Lung (tissue), 12 donors: ENCODE results near the gene R3HCC1L. TPM values are rescaled to one million over a fixed set of nuclear protein-coding genes. Genes with fewer than 3 reads are reported as not detected.
A peak's percentile ranks its signal among the peaks of the same experiment; 100 is the strongest.

ENCODE experiments used
- ATAC-seq: fragments of 200-7000 bp; cut with Tn5 transposase; one replicate; pipeline ENCODE4 v1.9.1; 2020; ENCODE audit warnings: moderate number of reproducible peaks; ENCODE audit not compliant: insufficient read depth, low FRiP score
- DNase-seq, 3 donors: peaks; one replicate each; pipeline ENCODE4 v3.0.0-alpha.2; 2013 to 2017
- H3K27ac ChIP-seq, 2 donors: one replicate each; pipeline ENCODE4 v1.5.1; 2013; ENCODE audit warnings: mild to moderate bottlenecking in 2 of 2, moderate library complexity in 2 of 2, control low read depth in 1 of 2, inconsistent platforms in 1 of 2, low read depth in 1 of 2, low read length in 1 of 2
- H3K27me3 ChIP-seq, 3 donors: one replicate each; pipeline ENCODE4 v1.5.1; 2013; ENCODE audit warnings: low read length in 2 of 3; ENCODE audit not compliant: control insufficient read depth in 3 of 3, insufficient read depth in 3 of 3
- H3K36me3 ChIP-seq, 4 donors: one replicate each; pipeline ENCODE4 v1.5.1; 2013; ENCODE audit warnings: low read length in 4 of 4, mild to moderate bottlenecking in 1 of 4, moderate library complexity in 1 of 4; ENCODE audit not compliant: control insufficient read depth in 4 of 4, insufficient read depth in 4 of 4
- H3K4me1 ChIP-seq, 5 donors: one replicate each; pipeline ENCODE4 v1.5.1; 2013; ENCODE audit warnings: low read length in 5 of 5, mild to moderate bottlenecking in 2 of 5, moderate library complexity in 1 of 5; ENCODE audit not compliant: control insufficient read depth in 5 of 5, insufficient read depth in 5 of 5
- H3K4me3 ChIP-seq: one replicate; pipeline ENCODE4 v1.5.1; 2013; ENCODE audit warnings: mild to moderate bottlenecking, control low read depth, moderate library complexity
- H3K9ac ChIP-seq, 2 donors: one replicate each; pipeline ENCODE4 v1.5.1; 2013; ENCODE audit warnings: low read length in 2 of 2, control low read depth in 1 of 2; ENCODE audit not compliant: insufficient read depth in 1 of 2
- H3K9me3 ChIP-seq, 4 donors: one replicate each; pipeline ENCODE4 v1.5.1; 2013; ENCODE audit warnings: low read length in 3 of 4, mild to moderate bottlenecking in 1 of 4, moderate library complexity in 1 of 4; ENCODE audit not compliant: control insufficient read depth in 4 of 4, insufficient read depth in 3 of 4
- WGBS, 2 donors: extraction: QIAGEN DNeasy Blood & Tissue Kit; methylation state at CpG; one replicate each; pipeline ENCODE4 v1.1.7; 2013; 5-methylcytosine and 5-hydroxymethylcytosine counted together
- polyA plus RNA-seq, 2 donors: library from polyadenylated mRNA; stranded (reverse); fragments of 200-250 nt; gene quantifications; one replicate each; pipeline ENCODE4 v1.2.1, GENCODE V29; 2013
- total RNA-seq, 2 donors: library from RNA; depleted of rRNA in 1 of 2; stranded (reverse); fragments of >200 nt in 1 of 2; gene quantifications; one replicate each; pipeline ENCODE4 v1.2.1, GENCODE V29; 2014 to 2021
- TF ChIP-seq, protein P1 (sequence below): IDR thresholded peaks from 2 replicates; pipeline ENCODE4 v1.5.1; 2012; ENCODE audit warnings: mild to moderate bottlenecking; ENCODE audit errors: control extremely low read depth, extremely low read depth
- donor health status: control.
- donor health status: control.
- donor health status: Bipolar disorder and iron deficiency.
- donor health status: healthy.
- donor health status: DM: yes; HTN: yes; CAD: no.

The R3HCC1L gene
- total and polyA plus RNA-seq, 4 donors = 5.0 to 39.4 (median 11.3) TPM

GRCh38 chr10:98269435-98269912, 135.0 kb downstream of the R3HCC1L start:
- Histone ChIP-seq H3K4me1 (peaks cover 3 to 22% (median 5%) of the 10 kb centered on the region in 5 donors), H3K27ac (peak overlapping the region; percentile 66 to 74), H3K27me3 (no peaks in the 10 kb centered on the region), H3K9me3 (no peaks in the 10 kb centered on the region), H3K4me3 (no peak overlapping the region), H3K9ac (no peak overlapping the region), H3K36me3 (no peaks in the 10 kb centered on the region)
- TF ChIP-seq, protein P1, sequence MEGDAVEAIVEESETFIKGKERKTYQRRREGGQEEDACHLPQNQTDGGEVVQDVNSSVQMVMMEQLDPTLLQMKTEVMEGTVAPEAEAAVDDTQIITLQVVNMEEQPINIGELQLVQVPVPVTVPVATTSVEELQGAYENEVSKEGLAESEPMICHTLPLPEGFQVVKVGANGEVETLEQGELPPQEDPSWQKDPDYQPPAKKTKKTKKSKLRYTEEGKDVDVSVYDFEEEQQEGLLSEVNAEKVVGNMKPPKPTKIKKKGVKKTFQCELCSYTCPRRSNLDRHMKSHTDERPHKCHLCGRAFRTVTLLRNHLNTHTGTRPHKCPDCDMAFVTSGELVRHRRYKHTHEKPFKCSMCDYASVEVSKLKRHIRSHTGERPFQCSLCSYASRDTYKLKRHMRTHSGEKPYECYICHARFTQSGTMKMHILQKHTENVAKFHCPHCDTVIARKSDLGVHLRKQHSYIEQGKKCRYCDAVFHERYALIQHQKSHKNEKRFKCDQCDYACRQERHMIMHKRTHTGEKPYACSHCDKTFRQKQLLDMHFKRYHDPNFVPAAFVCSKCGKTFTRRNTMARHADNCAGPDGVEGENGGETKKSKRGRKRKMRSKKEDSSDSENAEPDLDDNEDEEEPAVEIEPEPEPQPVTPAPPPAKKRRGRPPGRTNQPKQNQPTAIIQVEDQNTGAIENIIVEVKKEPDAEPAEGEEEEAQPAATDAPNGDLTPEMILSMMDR = no peak
- 22 to 50% methylated on average over 8 of the region's 8 CpGs for WGBS, 2 donors
- DNase-seq = peak; percentile 60 to 66 (median 61)
- peak; percentile 54 for ATAC-seq

- ATAC-seq = no peak
- H3K4me1 ChIP-seq = peaks cover 3 to 22% (median 5%) of the 10 kb centered on the region in 5 donors
Measured at GRCh38 chr10:98270073-98270740, 135.8 kb downstream of the R3HCC1L start.

DNA sequence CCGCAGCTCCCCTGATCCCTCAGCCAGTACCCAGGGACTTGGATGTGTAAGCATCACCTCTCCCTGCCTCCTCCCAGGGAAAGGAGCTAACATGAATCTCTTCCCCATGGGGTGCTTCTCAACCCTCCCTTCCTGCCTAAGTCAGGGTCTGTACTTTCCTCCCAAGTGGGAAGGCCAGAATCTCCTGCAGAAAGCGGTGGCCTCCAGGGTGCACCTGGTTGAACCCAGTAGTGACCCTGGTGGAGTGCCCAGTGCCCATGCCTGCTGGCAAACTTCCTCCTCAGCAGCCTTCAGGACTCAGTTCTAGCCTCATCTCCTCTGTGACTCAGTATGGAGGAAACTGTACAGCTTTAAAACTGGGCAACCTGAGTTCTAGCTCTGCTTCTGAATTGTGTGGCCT, 136.3 kb downstream of the R3HCC1L start:
- Histone ChIP-seq H3K27ac (no peak overlapping the region), H3K36me3 (no peaks in the 10 kb centered on the region), H3K9me3 (no peaks in the 10 kb centered on the region), H3K9ac (no peak overlapping the region), H3K4me1 (peaks cover 3 to 22% (median 4%) of the 10 kb centered on the region in 5 donors), H3K27me3 (no peaks in the 10 kb centered on the region), H3K4me3 (no peak overlapping the region)
- TF ChIP-seq, protein P1 = no peak
- DNase-seq (no peak), ATAC-seq (no peak)
- WGBS, 2 donors = 97% methylated on average over 2 of the region's 2 CpGs

More at GRCh38 chr10:98270073-98270740, 135.8 kb downstream of the R3HCC1L start:
- Histone ChIP-seq H3K27me3 (no peaks in the 10 kb centered on the region), H3K4me3 (no peak overlapping the region), H3K27ac (peak overlapping the region; percentile 49 to 74), H3K36me3 (no peaks in the 10 kb centered on the region), H3K9me3 (no peaks in the 10 kb centered on the region), H3K9ac (no peak overlapping the region)
- TF ChIP-seq, protein P1 = no peak
- 53 to 61% methylated on average over 10 of the region's 10 CpGs for WGBS, 2 donors
- DNase-seq = no peak
